DND-41 (cell line): Measurements from ENCODE around the gene EML6.

Experiments
- EZH2 ChIP-seq: IDR thresholded peaks from 3 replicates; pipeline ENCODE4 v1.6.1; 2012; ENCODE audit warnings: borderline replicate concordance, low read depth, mild to moderate bottlenecking, moderate library complexity, low read length, inconsistent platforms; ENCODE audit not compliant: severe bottlenecking
- TF ChIP-seq, protein P1 (sequence below): IDR thresholded peaks from 2 replicates; pipeline ENCODE4 v1.5.1; 2012; ENCODE audit warnings: borderline replicate concordance, low read length, moderate library complexity, mild to moderate bottlenecking; ENCODE audit not compliant: poor library complexity, severe bottlenecking; ENCODE audit errors: extremely low read depth

- TF ChIP-seq, protein P1, sequence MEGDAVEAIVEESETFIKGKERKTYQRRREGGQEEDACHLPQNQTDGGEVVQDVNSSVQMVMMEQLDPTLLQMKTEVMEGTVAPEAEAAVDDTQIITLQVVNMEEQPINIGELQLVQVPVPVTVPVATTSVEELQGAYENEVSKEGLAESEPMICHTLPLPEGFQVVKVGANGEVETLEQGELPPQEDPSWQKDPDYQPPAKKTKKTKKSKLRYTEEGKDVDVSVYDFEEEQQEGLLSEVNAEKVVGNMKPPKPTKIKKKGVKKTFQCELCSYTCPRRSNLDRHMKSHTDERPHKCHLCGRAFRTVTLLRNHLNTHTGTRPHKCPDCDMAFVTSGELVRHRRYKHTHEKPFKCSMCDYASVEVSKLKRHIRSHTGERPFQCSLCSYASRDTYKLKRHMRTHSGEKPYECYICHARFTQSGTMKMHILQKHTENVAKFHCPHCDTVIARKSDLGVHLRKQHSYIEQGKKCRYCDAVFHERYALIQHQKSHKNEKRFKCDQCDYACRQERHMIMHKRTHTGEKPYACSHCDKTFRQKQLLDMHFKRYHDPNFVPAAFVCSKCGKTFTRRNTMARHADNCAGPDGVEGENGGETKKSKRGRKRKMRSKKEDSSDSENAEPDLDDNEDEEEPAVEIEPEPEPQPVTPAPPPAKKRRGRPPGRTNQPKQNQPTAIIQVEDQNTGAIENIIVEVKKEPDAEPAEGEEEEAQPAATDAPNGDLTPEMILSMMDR = no peak
- no peak for TF ChIP-seq EZH2
Measured at GRCh38 chr2:54915101-54915500, 191.6 kb downstream of the EML6 start.
